Urinary bladder (tissue), 4 donors: ENCODE results near the gene NT5C2. TPM values are rescaled to one million over a fixed set of nuclear protein-coding genes. Genes with fewer than 3 reads are reported as not detected.
"Not testable (repeated sequence)": the region's sequence is repeated elsewhere in the genome, so short reads cannot be mapped to it uniquely, and the experiment has no call there.

Source experiments
- DNase-seq: peaks from one replicate; pipeline ENCODE4 v3.0.0-alpha.2; 2015; ENCODE audit errors: extremely low spot score
- H3K27ac ChIP-seq: one replicate; pipeline ENCODE4 v1.5.1; 2013; ENCODE audit warnings: low read depth, mild to moderate bottlenecking, moderate library complexity
- H3K36me3 ChIP-seq: one replicate; pipeline ENCODE4 v1.6.1; 2013; ENCODE audit warnings: mild to moderate bottlenecking, moderate library complexity; ENCODE audit not compliant: insufficient read depth
- H3K4me1 ChIP-seq: one replicate; pipeline ENCODE4 v1.6.1; 2013; ENCODE audit warnings: mild to moderate bottlenecking, moderate library complexity; ENCODE audit not compliant: insufficient read depth
- H3K4me3 ChIP-seq: one replicate; pipeline ENCODE4 v1.5.1; 2013; ENCODE audit warnings: low read depth, low read length
- WGBS: extraction: QIAGEN DNeasy Blood & Tissue Kit; methylation state at CpG from one replicate; pipeline ENCODE4 v1.1.7; 2013; 5-methylcytosine and 5-hydroxymethylcytosine counted together
- polyA plus RNA-seq: library from polyadenylated mRNA; stranded (reverse); fragments of 200-250 nt; gene quantifications from one replicate; pipeline ENCODE4 v1.2.3, GENCODE V29; 2013
- total RNA-seq: library from RNA; depleted of rRNA; stranded (reverse); fragments of >200 nt; gene quantifications from one replicate; pipeline ENCODE4 v1.2.3, GENCODE V29; 2014
- donor health status: healthy with polysubstance abuse.
- donor health status: healthy.

Gene NT5C2
- total and polyA plus RNA-seq, 2 donors: 51.5 to 162 TPM

DNA sequence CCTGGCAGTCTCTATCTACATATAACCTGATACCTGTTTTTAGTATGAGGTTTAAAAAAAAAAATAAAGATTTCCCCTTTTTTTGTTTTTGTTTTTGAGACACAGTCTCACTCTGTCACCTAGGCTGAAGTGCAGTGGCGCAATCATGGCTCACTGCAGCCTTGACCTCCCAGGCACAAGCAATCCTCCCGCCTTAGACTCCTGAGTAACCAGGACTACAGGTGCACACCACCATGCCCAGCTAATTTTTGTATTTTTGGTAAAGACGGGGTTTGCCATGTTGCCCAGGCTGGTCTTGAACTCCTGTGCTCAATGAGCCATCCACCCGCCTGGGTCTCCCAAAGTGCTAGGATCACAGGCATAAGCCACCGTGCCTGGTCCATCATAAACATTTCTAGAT is 25.5 kb downstream of the NT5C2 start:
- not testable (repeated sequence) for H3K4me1 ChIP-seq, DNase-seq, H3K4me3 ChIP-seq, H3K36me3 ChIP-seq, H3K27ac ChIP-seq
- over 99% methylated on average over 5 of the region's 5 CpGs for whole genome bisulfite sequencing

DNA sequence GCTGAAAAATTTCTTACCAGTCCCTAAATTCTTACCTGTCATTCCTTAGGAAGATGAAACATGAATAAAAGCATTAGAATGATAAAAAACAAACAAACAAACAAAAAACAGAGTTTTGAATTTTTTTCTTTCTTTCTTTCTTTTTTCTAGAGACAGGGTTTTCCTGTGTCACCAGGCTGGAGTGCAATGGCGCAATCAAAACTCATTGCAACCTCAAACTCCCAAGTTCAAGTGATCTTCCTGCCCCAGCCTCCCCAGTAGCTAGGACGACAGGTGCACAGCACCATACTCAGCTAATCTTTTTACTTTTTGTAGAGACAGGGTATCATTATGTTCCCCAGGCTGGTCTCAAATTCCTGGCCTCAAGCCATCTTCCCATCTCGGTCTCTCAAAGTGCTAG is 26.5 kb downstream of the NT5C2 start:
- Histone ChIP-seq H3K36me3 (peaks cover 3% of the 10 kb centered on the region), H3K27ac (no peak overlapping the region), H3K4me3 (no peak overlapping the region), H3K4me1 (no peaks in the 10 kb centered on the region)
- WGBS: 97% methylated on average over 3 of the region's 3 CpGs
- DNase-seq: no peak

DNA sequence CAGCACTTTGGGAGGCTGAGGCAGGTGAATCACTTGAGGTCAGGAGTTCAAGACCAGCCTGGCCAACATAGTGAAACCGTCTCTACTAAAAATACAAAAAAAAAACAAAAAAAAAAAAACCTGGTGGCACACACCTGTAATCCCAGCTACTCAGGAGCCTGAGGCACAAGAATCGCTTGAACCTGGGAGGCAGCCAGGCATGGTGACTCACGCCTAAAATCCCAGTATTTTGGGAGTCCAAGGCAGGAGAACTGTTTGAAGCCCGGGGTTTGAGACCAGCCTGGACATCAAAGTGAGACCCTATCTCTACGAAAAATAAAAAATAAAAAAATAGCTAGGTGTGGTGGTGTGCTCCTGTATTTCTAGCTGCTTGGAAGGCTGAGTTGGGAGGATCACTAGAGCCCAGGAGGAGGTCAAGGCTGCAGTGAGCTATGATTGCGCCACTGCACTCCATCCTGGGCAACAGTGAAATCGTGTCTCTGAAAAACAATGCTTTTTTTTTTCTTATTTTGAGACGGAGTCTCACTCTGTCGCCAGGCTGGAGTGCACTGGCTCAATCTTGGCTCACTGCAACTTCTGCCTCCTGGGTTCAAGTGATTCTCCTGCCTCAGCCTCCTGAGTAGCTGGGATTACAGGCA is 29.2 kb downstream of the NT5C2 start:
- H3K27ac ChIP-seq, H3K36me3 ChIP-seq, DNase-seq, H3K4me1 ChIP-seq, H3K4me3 ChIP-seq: not testable (repeated sequence)
- WGBS: 98% methylated on average over 9 of the region's 9 CpGs

DNA sequence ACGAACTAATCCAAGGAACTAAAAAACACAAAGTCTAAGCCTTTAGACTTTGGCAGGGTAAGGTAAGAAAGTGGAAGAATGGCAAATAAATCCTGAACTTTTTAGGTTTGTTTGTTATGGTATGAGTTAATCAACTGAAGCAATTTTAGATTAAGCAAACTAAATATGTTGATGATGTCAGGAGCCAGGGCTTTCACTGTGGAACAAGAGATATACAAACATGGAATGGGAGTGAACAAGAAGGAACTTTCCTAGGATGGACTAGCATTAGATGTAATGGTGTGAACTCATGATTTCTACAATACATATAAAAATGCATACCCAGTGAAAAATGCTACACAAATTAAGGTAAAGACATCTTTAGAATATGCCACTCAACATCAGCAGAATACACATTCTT is 35.8 kb downstream of the NT5C2 start:
- WGBS: 92% methylated on average over 1 of the region's 1 CpG

DNA sequence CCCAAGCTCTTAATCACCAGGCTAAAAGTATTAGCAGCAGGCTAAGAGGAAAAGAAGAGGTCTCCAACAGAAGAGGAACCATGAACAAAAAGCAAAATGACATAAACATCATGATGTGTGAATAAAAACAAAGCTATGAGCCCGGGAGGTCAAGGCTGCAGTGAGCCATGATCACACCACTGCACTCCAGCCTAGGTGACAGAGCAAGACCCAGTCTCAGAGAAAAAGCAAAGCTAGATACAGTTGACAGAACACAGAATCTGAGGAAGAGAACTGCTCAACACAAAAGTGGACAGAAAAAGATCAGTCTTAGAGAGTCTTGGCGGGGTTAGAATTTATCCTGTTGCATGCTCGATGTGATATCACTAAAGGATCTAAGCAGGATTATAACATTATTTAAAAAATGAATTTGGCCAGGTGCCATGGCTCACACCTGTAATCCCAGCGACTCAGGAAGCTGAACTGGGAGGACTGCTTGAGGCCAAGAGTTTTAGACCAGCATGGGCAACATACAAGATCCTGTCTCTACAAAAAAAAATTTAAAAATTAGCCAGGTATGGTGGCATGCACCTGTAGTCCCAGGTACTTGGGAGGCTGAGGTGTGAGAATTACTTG is 37.5 kb downstream of the NT5C2 start:
- Histone ChIP-seq H3K27ac (peak overlapping the region; percentile 5), H3K4me1 (no peaks in the 10 kb centered on the region), H3K36me3 (no peaks in the 10 kb centered on the region), H3K4me3 (no peak overlapping the region)
- no peak for DNase-seq
- WGBS: 55% methylated on average over 4 of the region's 4 CpGs

More for the DNA sequence above, 35.8 kb downstream of the NT5C2 start:
- no peak overlapping the region for H3K4me3 ChIP-seq
- no peaks in the 10 kb centered on the region for H3K36me3 ChIP-seq
- DNase-seq: no peak
- no peak overlapping the region for H3K27ac ChIP-seq
- no peaks in the 10 kb centered on the region for H3K4me1 ChIP-seq

DNA sequence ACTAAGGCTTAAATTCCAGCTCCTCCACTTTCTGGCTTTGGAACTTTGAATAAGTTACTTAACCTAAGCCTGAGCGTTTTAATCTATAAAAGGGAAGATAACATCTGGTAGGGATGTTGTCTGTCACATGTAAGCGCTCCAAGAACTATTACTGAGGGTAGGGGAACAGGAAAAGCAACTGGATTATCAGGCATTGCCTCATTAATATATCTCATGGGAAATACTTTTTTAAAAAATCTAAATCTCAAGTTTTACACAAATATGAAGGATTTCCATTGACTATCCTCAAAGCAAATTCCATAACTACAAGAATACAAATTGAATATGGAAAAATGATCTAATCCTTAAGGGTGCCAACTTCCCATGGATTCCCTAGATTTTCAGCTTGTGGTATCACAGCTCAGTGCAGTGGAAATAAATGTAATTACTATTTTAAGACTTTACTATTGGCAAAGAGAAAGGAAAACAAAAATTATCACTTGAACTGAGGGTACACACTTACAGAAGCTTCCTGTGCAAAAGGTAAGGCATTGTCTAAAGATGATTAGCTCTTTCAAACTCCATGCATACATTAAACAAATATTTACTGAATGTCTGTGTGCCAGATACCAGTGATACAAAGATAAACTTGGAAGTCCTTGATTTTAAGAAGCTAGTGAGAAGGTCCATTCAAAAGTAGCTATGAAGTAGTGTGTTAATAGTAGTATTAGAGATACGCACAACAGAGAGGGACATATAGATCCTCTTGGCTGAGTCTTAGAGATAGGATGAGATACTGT is 38.4 kb downstream of the NT5C2 start:
- 34% methylated on average over 3 of the region's 3 CpGs for WGBS
- H3K4me3 ChIP-seq: no peak overlapping the region
- DNase-seq: no peak
- H3K27ac ChIP-seq: no peak overlapping the region
- H3K4me1 ChIP-seq: no peaks in the 10 kb centered on the region
- H3K36me3 ChIP-seq: no peaks in the 10 kb centered on the region

DNA sequence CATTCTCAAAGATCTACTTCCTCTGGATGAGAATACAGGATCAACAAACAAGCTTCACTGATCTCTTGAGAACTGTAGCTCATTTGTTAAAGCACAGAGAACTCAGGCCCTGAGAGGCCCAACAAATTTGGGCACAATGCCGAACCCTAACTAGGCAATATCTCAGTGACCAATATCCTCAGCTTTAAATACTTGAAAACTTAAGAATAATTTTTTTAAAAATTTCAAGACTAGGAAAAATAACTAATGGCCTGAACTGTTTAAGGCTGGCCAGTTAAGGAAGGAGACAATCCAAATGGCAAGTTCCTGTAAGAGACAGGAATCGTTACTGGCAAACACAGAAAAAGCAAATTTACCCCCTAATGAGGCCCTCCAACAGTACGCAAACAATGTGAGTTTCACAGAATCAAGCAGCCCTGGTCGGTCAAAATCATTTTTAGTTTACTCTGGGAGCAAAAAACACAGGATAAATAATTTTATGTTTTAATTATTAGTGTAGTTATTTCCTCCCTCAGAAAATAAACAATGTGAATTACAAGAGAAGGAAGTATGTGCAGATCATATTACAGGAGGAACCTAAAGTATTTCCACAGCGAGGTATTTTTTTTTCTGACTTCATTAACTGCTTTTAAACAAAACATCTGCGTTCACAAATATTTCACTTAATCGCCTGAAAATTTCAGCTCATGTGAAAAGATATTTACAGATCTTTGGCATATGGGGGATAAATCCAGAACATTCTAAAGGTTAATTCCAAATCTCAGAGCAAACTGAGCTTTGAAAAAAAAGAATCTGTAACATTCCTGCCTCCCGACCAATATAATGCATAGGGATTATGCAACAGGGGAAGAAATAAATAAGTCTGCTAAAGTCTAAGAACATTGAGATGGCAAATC is 39.5 kb downstream of the NT5C2 start:
- Histone ChIP-seq H3K4me1 (no peaks in the 10 kb centered on the region), H3K4me3 (no peak overlapping the region), H3K36me3 (no peaks in the 10 kb centered on the region), H3K27ac (peak overlapping the region; percentile 77)
- 16% methylated on average over 8 of the region's 8 CpGs for WGBS
- peak; percentile 59 for DNase-seq

DNA sequence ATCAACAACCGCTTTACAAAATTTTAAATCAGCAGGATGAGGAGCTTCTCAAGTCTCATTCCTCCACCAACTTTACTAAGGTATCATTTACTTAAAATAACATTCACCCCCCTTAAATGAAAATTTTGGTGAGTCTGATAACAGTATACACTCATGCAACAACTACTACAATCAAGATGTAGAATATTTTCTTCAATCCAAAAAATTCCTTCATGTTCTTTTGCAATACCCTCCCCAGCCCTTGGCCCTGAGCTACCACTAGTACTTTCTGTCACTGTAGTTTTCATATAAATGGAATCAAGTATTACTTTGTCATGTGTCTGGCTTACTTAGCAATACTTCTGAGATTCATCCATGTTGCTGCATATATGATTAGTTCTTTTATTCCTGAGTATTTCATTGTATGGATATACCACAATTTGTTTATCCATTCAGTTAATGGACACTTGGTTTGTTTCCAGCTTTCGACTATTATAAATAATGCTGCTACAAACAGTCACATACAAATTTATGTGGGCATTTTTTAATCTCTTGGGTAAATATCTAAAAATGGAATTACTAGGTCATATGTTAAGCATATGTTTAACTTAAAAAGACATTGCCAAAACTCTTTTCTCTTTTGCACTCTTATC is 43.0 kb downstream of the NT5C2 start:
- 91% methylated on average over 2 of the region's 2 CpGs for WGBS
- no peaks in the 10 kb centered on the region for H3K4me1 ChIP-seq
- no peak for DNase-seq
- H3K36me3 ChIP-seq: no peaks in the 10 kb centered on the region
- H3K4me3 ChIP-seq: no peak overlapping the region
- no peak overlapping the region for H3K27ac ChIP-seq

DNA sequence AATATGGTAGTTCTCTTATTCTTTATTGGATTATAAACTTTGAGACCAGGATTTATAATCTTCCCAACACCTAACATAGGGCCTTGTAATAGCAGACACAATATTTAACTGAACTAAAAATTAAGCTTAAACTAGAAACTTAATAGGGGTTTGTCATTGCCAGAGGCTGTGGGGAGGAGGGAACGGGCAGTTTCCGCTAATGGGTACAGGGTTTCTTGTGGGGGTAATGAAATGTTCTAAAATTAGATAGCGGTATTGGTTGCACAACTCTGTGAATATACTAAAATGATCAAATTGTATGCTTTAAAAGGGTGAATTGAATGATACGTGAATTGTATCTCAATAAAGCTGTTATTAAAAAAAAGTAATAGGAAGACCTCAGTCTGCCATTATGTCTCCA is 45.4 kb downstream of the NT5C2 start:
- H3K4me1 ChIP-seq: no peaks in the 10 kb centered on the region
- no peaks in the 10 kb centered on the region for H3K36me3 ChIP-seq
- 97% methylated on average over 4 of the region's 4 CpGs for WGBS
- DNase-seq: no peak
- H3K27ac ChIP-seq: no peak overlapping the region
- no peak overlapping the region for H3K4me3 ChIP-seq

DNA sequence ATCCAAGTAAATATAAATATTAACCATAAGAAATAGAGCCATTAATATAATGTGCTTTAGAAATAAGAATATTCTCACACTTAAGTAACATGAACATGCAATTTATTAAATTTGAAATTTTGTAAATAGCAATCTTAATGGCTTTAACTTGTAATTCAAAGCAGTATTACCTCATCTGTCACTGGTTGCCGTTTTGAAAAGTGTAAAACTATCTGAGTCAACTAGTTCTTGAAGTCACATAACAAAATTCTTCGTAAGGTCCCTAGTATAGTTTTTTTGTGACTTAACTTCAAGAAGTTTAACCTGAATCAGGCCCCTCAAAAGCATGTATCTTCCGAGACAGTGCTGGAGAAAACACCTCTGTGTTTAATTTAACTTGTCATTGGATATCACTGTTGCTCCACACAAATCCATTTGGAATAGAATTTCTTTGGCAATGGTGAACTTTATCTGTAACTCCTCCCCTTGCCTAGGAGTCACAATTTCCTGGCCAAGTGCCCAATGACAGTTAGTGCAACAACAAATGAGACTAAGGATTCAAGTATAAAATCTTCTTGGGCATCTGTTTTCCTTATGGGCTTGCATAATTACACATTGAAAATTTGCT is 47.1 kb downstream of the NT5C2 start:
- no peaks in the 10 kb centered on the region for H3K36me3 ChIP-seq
- H3K4me1 ChIP-seq: no peaks in the 10 kb centered on the region
- no peak overlapping the region for H3K4me3 ChIP-seq
- no peak for DNase-seq
- no peak overlapping the region for H3K27ac ChIP-seq
- 38% methylated on average over 3 of the region's 3 CpGs for WGBS

DNA sequence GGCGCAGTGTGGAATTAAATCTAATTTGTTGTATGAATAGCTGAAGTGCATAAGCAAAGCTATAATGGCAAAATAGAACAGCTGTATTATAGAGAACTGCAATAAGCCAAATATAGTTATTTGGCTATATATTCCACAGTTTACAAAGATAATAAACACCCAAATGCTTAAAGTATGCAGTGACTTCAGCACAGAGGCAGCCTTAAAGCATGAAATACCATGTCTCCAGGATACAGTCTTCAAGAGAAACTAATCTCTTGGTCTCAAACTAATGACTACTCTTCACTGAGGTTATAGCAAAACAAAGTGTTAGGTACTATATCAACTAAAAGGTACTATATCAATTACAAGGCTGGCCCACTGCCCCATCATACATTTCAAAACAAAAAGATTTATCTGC is 48.0 kb downstream of the NT5C2 start:
- Histone ChIP-seq H3K36me3 (no peaks in the 10 kb centered on the region), H3K4me3 (no peak overlapping the region), H3K27ac (no peak overlapping the region), H3K4me1 (no peaks in the 10 kb centered on the region)
- no peak for DNase-seq
- WGBS: 70% methylated on average over 1 of the region's 1 CpG

DNA sequence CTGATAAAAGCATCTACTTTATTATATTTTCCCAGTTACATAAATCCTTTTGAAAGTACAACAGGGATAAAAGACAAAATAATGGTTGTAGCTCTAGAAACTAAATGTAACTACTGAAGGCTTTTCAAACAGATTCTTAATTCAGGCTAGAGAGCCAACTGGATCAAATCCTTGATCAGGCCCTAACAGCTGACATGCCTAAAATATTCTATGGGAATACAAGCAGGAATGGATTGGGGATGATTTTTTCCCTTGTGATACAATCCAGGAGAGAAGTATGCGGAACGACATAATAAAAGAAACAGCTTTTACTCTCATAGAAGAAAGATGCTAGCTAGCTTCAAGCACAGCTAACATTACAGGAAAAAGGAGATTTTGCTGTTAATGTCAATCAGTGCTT is 49.0 kb downstream of the NT5C2 start:
- Histone ChIP-seq H3K27ac (no peak overlapping the region), H3K4me3 (no peak overlapping the region), H3K36me3 (peaks cover 2% of the 10 kb centered on the region), H3K4me1 (no peaks in the 10 kb centered on the region)
- 44% methylated on average over 2 of the region's 2 CpGs for WGBS
- no peak for DNase-seq

DNA sequence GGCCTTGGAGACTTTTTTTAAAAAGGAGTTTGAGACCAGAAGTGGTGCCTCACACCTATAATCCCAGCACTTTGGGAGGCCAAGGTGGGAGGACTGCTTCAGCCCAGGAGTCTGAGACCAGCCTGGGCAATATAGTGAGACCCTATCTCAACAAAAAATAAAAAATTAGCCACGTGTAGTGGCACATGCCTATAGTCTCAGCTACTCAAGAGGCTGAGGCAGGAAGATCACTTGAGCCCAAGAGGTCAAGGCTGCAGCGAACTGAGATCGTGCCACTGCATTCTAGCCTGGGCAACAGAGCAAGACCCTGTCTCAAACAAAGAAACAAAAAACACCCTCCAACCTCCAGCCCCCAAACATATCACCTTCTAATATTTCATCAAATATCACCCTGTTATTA is 49.4 kb downstream of the NT5C2 start:
- not testable (repeated sequence) for H3K27ac ChIP-seq, H3K36me3 ChIP-seq, H3K4me1 ChIP-seq, H3K4me3 ChIP-seq, DNase-seq
- WGBS: 66% methylated on average over 3 of the region's 3 CpGs
